Epithelial cell of proximal tubule (primary cell): ENCODE data around the gene RBM44. TPM values are rescaled to one million over a fixed set of nuclear protein-coding genes. Genes with fewer than 3 reads are reported as not detected.

Source experiments
- DNase-seq: peaks from one replicate; pipeline ENCODE4 v3.0.0-alpha.2; 2011; ENCODE audit warnings: low read depth
- H3K4me3 ChIP-seq: 2 replicates; pipeline ENCODE4 v1.5.1; 2011; ENCODE audit warnings: low read depth, mild to moderate bottlenecking, low read length
- CTCF ChIP-seq: conservative IDR thresholded peaks from 2 replicates; pipeline ENCODE4 v1.5.1; 2012; ENCODE audit warnings: low read depth, mild to moderate bottlenecking, low read length
- total RNA-seq: library from RNA; depleted of rRNA; stranded (reverse); fragments of >200 nt; gene quantifications from 2 replicates; pipeline ENCODE4 v1.2.3, GENCODE V29; 2015

RBM44 gene
- total RNA-seq, 1 donor from 2014 or later: 0.75 TPM

- H3K4me3 ChIP-seq: no peak overlapping the region
- peak; percentile 12 for DNase-seq
- TF ChIP-seq CTCF: peak; percentile 86
These were observed 59.9 kb downstream of the RBM44 start for GRCh38 chr2:237858294-237859081.

GRCh38 chr2:237859082-237859433 lies 60.5 kb downstream of the RBM44 start:
- no peak for TF ChIP-seq CTCF
- no peak for DNase-seq
- no peak overlapping the region for H3K4me3 ChIP-seq

GRCh38 chr2:237859533-237860272 lies 61.1 kb downstream of the RBM44 start, which contains the start of gene RAMP1:
RAMP1 (plus strand) TSS chr2:237859623; CDS start chr2:237859676, 53 bp downstream.
- no peak for DNase-seq
- H3K4me3 ChIP-seq: peak within 1 kb of the TSS; percentile 24
- no peak for TF ChIP-seq CTCF

- H3K4me3 ChIP-seq: no peak overlapping the region
- DNase-seq: no peak
- no peak for TF ChIP-seq CTCF
These were observed 61.8 kb downstream of the RBM44 start for GRCh38 chr2:237860273-237860935.

GRCh38 chr2:237861875-237862527 lies 63.4 kb downstream of the RBM44 start:
- TF ChIP-seq CTCF: no peak
- H3K4me3 ChIP-seq: no peak overlapping the region
- no peak for DNase-seq

GRCh38 chr2:237862528-237862895 lies 63.9 kb downstream of the RBM44 start:
- H3K4me3 ChIP-seq: no peak overlapping the region
- TF ChIP-seq CTCF: no peak
- no peak for DNase-seq
